NCI-H2227 treated with DMSO at 0.1 percent for 48 hours (cell line): ENCODE measurements around the gene RBM20.

Experiments used
- DNase-seq: peaks from one replicate; lab custom pipeline; 2025; lab: John Stamatoyannopoulos, UW

Gene RBM20

DNA sequence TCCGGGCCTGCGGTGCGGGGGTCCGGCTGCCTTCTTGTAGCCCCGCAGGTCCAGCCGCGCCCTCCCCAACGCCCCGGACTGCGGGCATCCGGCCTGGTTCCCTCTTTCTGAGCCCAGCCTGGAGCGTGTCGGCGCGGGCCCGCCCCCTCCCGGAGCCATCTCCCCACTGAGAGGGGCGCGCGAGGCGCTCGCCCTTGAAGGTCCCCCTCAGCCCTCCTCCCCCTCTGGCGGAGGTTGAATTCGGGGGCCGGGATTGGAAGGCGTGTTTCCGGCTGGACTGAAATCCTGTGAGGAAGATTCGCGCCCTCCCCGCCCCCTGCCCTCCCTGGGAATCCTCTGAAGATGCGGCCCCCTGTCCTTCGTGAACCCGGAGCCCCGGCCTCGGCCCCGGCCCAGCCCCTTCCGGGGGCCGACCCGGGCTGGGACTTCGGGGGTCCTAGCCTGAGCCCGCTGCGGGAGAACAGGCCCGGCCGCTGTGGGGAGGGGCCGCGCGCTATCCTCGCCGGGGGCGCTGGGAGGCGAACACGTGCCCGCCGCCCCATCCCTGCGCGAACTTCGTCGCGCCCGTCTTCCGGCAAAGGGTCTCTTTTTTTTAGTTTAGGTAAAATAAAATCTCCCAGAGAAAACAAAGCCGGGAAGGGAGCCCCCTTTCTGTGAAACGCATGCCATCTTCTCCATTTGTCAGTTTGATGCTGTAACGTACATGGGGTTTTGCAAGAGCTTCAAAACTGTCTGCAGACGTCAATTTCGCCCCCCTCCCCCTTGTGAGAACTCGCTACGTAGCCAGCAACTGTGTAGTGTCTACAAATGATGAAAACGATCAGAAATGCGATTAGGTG is 228.2 kb downstream of the RBM20 start:
- peak; percentile 81 for DNase-seq

DNA sequence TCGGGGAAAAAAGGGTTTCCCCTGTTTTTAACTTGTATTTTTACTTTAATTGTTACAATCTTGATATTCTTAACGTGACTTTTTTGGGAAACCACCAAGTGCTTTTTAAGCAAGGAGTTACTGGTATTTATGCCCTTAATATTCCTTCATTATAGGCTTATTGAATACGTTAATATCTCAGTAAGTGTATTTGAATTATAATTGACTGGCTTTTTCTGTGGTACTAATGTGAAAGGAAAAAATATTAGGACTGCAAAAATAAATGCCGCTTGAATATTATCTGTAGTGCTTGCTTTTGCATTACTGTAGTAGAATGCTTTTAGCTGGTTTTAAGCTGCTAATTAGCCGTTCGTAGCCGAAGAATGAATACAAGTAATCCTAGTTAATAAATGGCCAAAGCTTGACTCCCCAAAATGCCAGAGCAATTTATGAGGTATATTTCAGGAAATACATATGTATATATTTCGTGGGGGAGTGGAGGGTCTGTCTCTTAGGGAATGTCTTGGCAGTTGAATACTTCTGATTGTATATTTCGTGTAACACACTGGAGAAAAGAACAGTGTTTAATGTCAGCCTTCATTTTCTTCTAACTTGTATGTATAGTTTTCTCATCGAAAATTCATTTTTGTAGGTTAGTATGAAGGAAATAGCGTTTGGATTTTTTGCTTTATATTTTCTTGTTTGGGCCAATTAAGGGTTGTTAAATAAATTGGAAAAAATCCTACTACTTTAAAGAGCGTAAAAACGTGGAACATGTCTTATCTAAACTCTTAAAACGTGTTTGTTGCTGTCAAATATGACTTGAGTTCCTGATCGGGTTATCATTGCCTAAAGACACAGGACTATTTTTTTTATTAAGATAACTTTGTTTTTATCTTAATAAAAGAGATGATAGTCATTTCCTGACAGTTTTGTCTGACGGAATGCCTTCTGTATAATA is 229.1 kb downstream of the RBM20 start:
- no peak for DNase-seq

DNA sequence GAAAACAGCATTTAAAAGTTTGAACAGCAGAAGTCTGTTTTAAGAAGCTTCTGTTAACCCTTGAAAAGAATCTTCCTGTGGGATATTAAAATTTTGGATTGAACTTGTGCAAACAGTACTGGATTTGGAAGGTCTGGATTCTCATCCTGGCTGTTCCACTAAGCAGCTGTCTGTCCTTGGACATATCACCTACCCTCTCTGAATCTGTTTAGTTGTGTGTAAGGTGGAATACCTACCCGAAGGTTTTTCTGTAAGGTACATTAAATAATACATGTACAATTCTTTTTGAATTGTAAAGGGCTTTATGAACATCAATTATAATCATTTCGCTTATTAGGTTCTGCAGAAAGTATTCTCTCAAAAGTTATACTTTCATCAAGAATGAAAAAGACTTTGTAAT is 229.8 kb downstream of the RBM20 start:
- no peak for DNase-seq

DNA sequence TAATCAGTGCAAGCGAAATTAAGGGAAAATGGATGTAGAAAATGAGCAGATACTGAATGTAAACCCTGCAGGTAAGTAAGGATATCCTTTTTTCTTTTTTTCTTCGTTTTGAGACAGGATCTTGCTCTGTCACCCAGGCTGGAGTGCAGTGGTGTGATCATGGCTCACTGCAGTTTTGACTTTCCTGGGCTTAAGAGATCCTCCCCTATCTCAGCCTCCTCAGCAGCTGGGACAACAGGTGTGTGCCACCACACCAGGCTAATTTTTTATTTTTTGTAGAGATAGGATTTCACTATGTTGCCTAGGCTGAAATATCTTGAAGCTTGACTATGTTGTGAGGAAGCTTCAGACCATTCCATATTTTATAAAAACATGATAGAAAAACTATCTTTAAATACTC is 231.9 kb downstream of the RBM20 start:
- DNase-seq: no peak

DNA sequence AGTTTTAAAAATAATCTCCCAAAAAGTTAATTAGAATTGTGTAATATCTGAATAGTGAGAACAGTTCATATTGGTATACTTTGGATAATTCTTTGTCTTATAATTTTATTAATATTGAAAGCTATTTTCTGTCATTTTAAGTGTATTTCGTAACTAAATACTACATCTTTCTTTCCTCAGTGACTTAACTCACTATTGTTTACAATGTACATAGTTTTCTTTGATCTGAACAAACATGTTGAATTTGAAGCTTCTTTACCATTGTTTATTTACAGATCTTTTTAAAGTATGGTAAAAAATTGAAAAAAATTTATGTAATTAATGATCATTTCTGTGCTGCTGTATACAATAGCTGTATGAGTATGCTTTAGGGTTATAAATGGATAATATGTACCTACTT is 232.7 kb downstream of the RBM20 start:
- no peak for DNase-seq

DNA sequence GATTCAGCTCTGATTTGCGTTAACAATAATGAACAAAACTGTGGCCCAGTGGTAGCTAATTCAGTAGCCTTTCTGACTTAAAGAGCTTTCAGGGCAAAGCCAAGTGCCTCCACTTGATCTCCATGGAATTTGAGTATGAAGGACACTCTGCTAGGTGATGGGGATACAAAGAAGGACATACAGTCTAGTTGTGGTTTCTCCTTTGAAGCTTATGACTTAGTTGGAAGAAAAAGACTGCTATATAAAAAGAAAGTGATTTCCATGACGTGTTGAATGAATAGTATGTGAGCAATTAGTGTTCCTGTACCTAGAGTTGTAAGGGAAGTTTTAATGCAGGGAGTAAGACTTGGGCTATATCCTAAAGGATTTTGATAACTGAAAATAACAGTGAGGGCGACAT is 235.9 kb downstream of the RBM20 start:
- no peak for DNase-seq

DNA sequence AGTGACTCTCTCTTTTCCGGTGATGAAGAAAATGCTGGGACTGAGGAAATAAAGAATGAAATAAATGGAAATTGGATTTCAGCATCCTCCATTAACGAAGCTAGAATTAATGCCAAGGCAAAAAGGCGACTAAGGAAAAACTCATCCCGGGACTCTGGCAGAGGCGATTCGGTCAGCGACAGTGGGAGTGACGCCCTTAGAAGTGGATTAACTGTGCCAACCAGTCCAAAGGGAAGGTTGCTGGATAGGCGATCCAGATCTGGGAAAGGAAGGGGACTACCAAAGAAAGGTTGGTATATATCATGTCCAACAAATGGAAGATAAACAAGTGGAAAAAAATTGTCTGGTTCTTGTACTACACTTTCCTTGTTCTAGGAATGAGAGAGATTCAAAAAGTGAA is 237.1 kb downstream of the RBM20 start:
- DNase-seq: no peak

GRCh38 chr10:110881905-110882304 is 237.8 kb downstream of the RBM20 start:
- DNase-seq: no peak

DNA sequence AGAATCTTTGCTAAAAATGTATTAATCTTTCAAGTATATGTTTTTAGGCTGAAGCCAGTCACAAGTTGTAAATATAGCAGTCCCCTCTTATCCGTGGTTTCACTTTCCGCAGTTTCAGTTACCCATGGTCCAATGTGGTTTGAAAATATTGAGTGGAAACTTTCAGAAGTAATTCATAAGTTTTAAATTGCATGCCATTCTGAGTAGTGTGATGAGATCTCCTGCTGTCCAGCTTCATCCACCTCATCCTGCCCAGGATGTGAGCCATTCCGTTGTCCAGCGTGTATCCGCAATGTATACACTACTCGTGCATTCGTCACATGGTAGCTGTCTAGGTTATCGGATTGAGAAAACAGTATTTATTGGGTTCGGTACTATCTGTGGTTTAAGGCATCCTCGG is 239.8 kb downstream of the RBM20 start:
- no peak for DNase-seq

GRCh38 chr10:110885932-110886674 is 242.0 kb downstream of the RBM20 start:
- no peak for DNase-seq

GRCh38 chr10:110887560-110887959 is 243.4 kb downstream of the RBM20 start:
- DNase-seq: no peak
